SH-SY5Y (cell line): ENCODE measurements around the gene ZSCAN29.

Experiments
- GATA2 ChIP-seq: IDR thresholded peaks from 2 replicates; pipeline ENCODE4 v1.6.1; 2011; ENCODE audit warnings: mild to moderate bottlenecking, low read depth, low read length
- GATA3 ChIP-seq: IDR thresholded peaks from 2 replicates; pipeline ENCODE4 v1.6.1; 2011; ENCODE audit warnings: low read depth, mild to moderate bottlenecking, low read length, moderate library complexity

GRCh38 chr15:43314171-43314570 lies 56.7 kb downstream of the ZSCAN29 start:
- TF ChIP-seq GATA2 (no peak), GATA3 (no peak)
